Gastrocnemius medialis (tissue), 4 donors: Measurements from ENCODE around the gene HSD3B7. TPM values are rescaled to one million over a fixed set of nuclear protein-coding genes. Genes with fewer than 3 reads are reported as not detected.

ENCODE experiments used
- ATAC-seq, 2 donors: fragments of 150-250 bp; one replicate each; pipeline ENCODE4 v1.9.1; 2016
- DNase-seq, 2 donors: peaks; one replicate each; pipeline ENCODE4 v3.0.0-alpha.2; 2019
- H3K27ac ChIP-seq, 4 donors: fragments of 200-600 bp; sonication (generic); 1 replicate in 1 of 4; 2 replicates in 3 of 4; pipeline ENCODE4 v1.5.1; 2016 to 2018; ENCODE audit warnings: mild to moderate bottlenecking in 2 of 4, moderate library complexity in 1 of 4
- H3K27me3 ChIP-seq, 3 donors: fragments of 200-600 bp; sonication (generic) in 2 of 3; 1 replicate in 1 of 3; 2 replicates in 2 of 3; pipeline versions ENCODE4 v1.5.1 to v1.6.0; 2016 to 2019; ENCODE audit warnings: mild to moderate bottlenecking in 1 of 3, moderate library complexity in 1 of 3
- H3K36me3 ChIP-seq, 2 donors: fragments of 200-600 bp; sonication (generic) in 1 of 2; one replicate each; pipeline ENCODE4 v1.5.1; 2017 to 2018
- H3K4me1 ChIP-seq, 2 donors: fragments of 200-600 bp; sonication (generic) in 1 of 2; one replicate each; pipeline ENCODE4 v1.5.1; 2016 to 2017; ENCODE audit warnings: mild to moderate bottlenecking in 2 of 2
- H3K4me3 ChIP-seq, 4 donors: fragments of 200-600 bp; sonication (generic) in 3 of 4; 1 replicate in 1 of 4; 2 replicates in 3 of 4; pipeline ENCODE4 v1.5.1; 2016 to 2019; ENCODE audit warnings: mild to moderate bottlenecking in 2 of 4
- H3K9me3 ChIP-seq, 3 donors: fragments of 200-600 bp; sonication (generic) in 2 of 3; 1 replicate in 1 of 3; 2 replicates in 2 of 3; pipeline ENCODE4 v1.5.1; 2016 to 2019
- POLR2A ChIP-seq, 2 donors: fragments of 450-650 bp; IDR thresholded peaks; one replicate each; pipeline ENCODE4 v1.6.1; 2017; ENCODE audit warnings: antibody characterized with exemption in 2 of 2, mild to moderate bottlenecking in 2 of 2, moderate library complexity in 2 of 2
- in situ Hi-C, 4 donors: fragments of 200-750 bp; cut with MboI; loops; one replicate each; pipeline versions ENCODE4 v1.15.0 to v1.8.0; 2017; ENCODE audit warnings: low sequenced_read_pairs in 4 of 4
- intact Hi-C: fragments of 100-400 bp; cut with DNase I; formaldehyde crosslinking; loops from one replicate; pipeline ENCODE4 v1.15.1; 2023; ENCODE audit warnings: low total_unique reads
- total RNA-seq, 4 donors: library from RNA; depleted of rRNA; stranded (reverse); fragments of >200 nt; gene quantifications; one replicate each; pipeline versions ENCODE4 v1.1.0 to v1.2.3, GENCODE V29; 2016
- TF ChIP-seq, protein P1 (sequence below), 5 experiments: fragments of 450-650 bp in 3 of 5; fragments of 200-600 bp in 2 of 5; sonication (generic) in 2 of 5; IDR thresholded peaks in 4 of 5; conservative IDR thresholded peaks in 1 of 5; 1 replicate in 4 of 5; 2 replicates in 1 of 5; pipeline ENCODE4 v1.5.1; 2016 to 2019; ENCODE audit warnings: antibody characterized with exemption in 5 of 5, mild to moderate bottlenecking in 3 of 5, moderate library complexity in 3 of 5

HSD3B7 gene
- total RNA-seq, 4 donors from 2014 or later, result 1.5 to 6.8 (median 5.4) TPM

- DNase-seq (no peak), ATAC-seq (no peak)
- intact Hi-C loops (loop anchor here (10.0 kb wide), 1 partner anchor 735 kb away; a partner anchor contains a TSS), in situ Hi-C loops (loop anchor here in 3 of 4 donors (10.0 to 25.0 kb wide), 5 partner anchors 108 to 883 kb away; partner anchors contain the start of genes ZNF267 (in 3 of the 3), ZNF843 (in 2 of the 3), COX6A2 (in 1 of the 3) and PRSS36 (in 1 of the 3))
- Histone ChIP-seq H3K4me1 (no peaks in the 10 kb centered on the region), H3K27ac (no peak overlapping the region), H3K27me3 (no peaks in the 10 kb centered on the region), H3K36me3 (peaks cover 0 to 77% of the 10 kb centered on the region in 2 donors), H3K9me3 (no peaks in the 10 kb centered on the region), H3K4me3 (no peak overlapping the region)
- TF ChIP-seq POLR2A (IDR thresholded peaks at IDR 0.05), result no peak
- TF ChIP-seq, protein P1, sequence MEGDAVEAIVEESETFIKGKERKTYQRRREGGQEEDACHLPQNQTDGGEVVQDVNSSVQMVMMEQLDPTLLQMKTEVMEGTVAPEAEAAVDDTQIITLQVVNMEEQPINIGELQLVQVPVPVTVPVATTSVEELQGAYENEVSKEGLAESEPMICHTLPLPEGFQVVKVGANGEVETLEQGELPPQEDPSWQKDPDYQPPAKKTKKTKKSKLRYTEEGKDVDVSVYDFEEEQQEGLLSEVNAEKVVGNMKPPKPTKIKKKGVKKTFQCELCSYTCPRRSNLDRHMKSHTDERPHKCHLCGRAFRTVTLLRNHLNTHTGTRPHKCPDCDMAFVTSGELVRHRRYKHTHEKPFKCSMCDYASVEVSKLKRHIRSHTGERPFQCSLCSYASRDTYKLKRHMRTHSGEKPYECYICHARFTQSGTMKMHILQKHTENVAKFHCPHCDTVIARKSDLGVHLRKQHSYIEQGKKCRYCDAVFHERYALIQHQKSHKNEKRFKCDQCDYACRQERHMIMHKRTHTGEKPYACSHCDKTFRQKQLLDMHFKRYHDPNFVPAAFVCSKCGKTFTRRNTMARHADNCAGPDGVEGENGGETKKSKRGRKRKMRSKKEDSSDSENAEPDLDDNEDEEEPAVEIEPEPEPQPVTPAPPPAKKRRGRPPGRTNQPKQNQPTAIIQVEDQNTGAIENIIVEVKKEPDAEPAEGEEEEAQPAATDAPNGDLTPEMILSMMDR (IDR thresholded peaks at IDR 0.05 in 4 of 5, conservative IDR thresholded peaks at IDR 0.05 in 1 of 5), result no peak
These were observed 5.6 kb upstream of the HSD3B7 start for GRCh38 chr16:30979170-30980022.

DNA sequence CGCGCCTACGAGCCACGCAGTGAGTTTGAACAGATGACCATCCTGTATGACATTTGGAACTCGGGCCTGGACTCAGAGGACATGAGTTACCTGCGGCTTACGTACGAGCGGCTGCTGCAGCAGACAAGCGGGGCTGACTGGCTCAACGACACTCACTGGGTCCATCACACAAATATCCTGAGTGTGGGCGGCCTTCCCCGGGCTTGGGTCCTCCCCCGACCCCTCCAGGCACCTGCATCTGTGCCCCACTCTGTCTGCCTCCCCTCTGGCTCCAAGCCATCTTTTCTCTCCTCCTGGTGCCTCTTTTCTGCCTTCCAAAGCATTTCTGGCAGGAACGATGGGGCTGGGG lies 5.0 kb upstream of the HSD3B7 start:
- TF ChIP-seq, protein P1 (IDR thresholded peaks at IDR 0.05 in 4 of 5, conservative IDR thresholded peaks at IDR 0.05 in 1 of 5), result no peak
- no peak for TF ChIP-seq POLR2A (IDR thresholded peaks at IDR 0.05)
- in situ Hi-C loops, result loop anchor here in 3 of 4 donors (10.0 to 25.0 kb wide), 5 partner anchors 107 to 882 kb away; partner anchors contain the start of genes ZNF267 (in 3 of the 3), ZNF843 (in 2 of the 3), COX6A2 (in 1 of the 3) and PRSS36 (in 1 of the 3)
- intact Hi-C loops, result loop anchor here (10.0 kb wide), 1 partner anchor 735 kb away; a partner anchor contains a TSS

GRCh38 chr16:30980434-30980833 lies 4.6 kb upstream of the HSD3B7 start:
- Histone ChIP-seq H3K36me3 (peaks cover 0 to 68% of the 10 kb centered on the region in 2 donors), H3K4me1 (peaks cover 4 to 5% of the 10 kb centered on the region in 2 donors), H3K27me3 (no peaks in the 10 kb centered on the region), H3K9me3 (no peaks in the 10 kb centered on the region), H3K27ac (no peak overlapping the region), H3K4me3 (no peak overlapping the region)
- no peak for DNase-seq
- in situ Hi-C loops (loop anchor here in 3 of 4 donors (10.0 to 25.0 kb wide), 5 partner anchors 107 to 882 kb away; partner anchors contain the start of genes ZNF267 (in 3 of the 3), ZNF843 (in 2 of the 3), COX6A2 (in 1 of the 3) and PRSS36 (in 1 of the 3)), intact Hi-C loops (loop anchor here (10.0 kb wide), 1 partner anchor 734 kb away; a partner anchor contains a TSS)
- no peak for ATAC-seq
- TF ChIP-seq, protein P1 (IDR thresholded peaks at IDR 0.05 in 4 of 5, conservative IDR thresholded peaks at IDR 0.05 in 1 of 5), result no peak
- no peak for TF ChIP-seq POLR2A (IDR thresholded peaks at IDR 0.05)

More for the DNA sequence above, 5.0 kb upstream of the HSD3B7 start:
- H3K36me3 ChIP-seq, result peaks cover 0 to 73% of the 10 kb centered on the region in 2 donors
- ATAC-seq (no peak), DNase-seq (no peak)
- H3K27ac ChIP-seq, result no peak overlapping the region
- no peaks in the 10 kb centered on the region for H3K27me3 ChIP-seq
- H3K9me3 ChIP-seq, result no peaks in the 10 kb centered on the region
- peaks cover 0 to under 1% of the 10 kb centered on the region in 2 donors for H3K4me1 ChIP-seq
- H3K4me3 ChIP-seq, result no peak overlapping the region

DNA sequence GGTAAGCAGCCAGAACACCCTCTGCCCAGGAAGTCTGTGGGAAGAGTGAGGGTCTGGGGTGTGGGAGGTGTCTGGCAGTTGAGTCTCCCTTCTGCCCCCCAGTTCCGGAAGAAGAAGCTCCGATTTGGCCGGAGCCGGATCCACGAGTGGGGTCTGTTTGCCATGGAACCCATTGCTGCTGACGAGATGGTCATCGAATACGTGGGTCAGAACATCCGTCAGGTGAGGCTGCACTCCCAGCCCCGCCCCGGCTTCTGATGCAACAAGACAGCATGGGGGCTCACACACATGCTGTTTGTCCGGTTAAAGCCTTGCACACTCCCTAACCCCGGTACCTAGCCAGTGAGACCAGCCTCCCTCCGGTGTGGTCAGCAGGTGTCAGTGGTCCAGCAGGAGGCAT lies 4.0 kb upstream of the HSD3B7 start:
- no peak for TF ChIP-seq POLR2A (IDR thresholded peaks at IDR 0.05)
- TF ChIP-seq, protein P1 (IDR thresholded peaks at IDR 0.05 in 4 of 5, conservative IDR thresholded peaks at IDR 0.05 in 1 of 5), result no peak
- Histone ChIP-seq H3K36me3 (peaks cover 0 to 63% of the 10 kb centered on the region in 2 donors), H3K27me3 (no peaks in the 10 kb centered on the region), H3K27ac (no peak overlapping the region), H3K9me3 (no peaks in the 10 kb centered on the region), H3K4me1 (peaks cover 9 to 10% of the 10 kb centered on the region in 2 donors), H3K4me3 (no peak overlapping the region)
- in situ Hi-C loops (loop anchor here in 3 of 4 donors (10.0 to 25.0 kb wide), 5 partner anchors 106 to 881 kb away; partner anchors contain the start of genes ZNF267 (in 3 of the 3), ZNF843 (in 2 of the 3), COX6A2 (in 1 of the 3) and PRSS36 (in 1 of the 3)), intact Hi-C loops (loop anchor here (10.0 kb wide), 1 partner anchor 734 kb away; a partner anchor contains a TSS)
- no peak for DNase-seq
- ATAC-seq, result no peak
